A204.1 (cell line): Measurements from ENCODE around the gene PSME1.
"Not testable (repeated sequence)": the region's sequence is repeated elsewhere in the genome, so short reads cannot be mapped to it uniquely, and the experiment has no call there.

Source experiments
- FAIRE-seq: peaks from 2 replicates; lab custom pipeline; 2012; peaks lifted over from hg19 to GRCh38; lab: Jason Lieb, UNC

The PSME1 gene

DNA sequence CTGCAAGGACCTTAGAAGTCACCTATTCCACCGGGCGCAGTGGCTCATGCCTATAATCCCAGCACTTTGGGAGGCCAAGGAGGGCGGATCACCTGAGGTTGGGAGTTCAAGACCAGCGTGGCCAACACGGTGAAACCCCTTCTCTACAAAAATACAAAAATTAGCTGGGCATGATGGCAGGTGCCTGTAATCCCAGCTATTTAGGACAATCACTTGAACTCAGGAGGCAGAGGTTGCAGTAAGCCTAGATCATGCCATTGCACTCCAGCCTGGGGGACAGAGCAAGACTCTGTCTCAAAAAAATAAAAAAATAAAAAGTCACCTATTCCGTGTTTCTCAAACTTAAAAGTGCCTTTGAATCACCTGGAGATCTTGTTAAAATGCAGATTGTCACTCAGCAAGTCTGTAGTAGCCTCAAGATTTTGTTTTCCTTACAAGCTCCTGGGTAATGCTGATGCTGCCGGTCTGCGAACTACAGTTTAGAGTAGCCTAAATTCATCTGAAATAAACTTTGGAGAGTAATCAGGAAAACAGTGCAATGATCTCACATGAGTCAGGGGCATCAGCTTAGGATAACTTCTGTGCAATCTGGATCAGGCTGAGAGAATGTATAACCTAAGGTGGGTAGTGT is 30.3 kb upstream of the PSME1 start:
- FAIRE-seq: not testable (repeated sequence)

DNA sequence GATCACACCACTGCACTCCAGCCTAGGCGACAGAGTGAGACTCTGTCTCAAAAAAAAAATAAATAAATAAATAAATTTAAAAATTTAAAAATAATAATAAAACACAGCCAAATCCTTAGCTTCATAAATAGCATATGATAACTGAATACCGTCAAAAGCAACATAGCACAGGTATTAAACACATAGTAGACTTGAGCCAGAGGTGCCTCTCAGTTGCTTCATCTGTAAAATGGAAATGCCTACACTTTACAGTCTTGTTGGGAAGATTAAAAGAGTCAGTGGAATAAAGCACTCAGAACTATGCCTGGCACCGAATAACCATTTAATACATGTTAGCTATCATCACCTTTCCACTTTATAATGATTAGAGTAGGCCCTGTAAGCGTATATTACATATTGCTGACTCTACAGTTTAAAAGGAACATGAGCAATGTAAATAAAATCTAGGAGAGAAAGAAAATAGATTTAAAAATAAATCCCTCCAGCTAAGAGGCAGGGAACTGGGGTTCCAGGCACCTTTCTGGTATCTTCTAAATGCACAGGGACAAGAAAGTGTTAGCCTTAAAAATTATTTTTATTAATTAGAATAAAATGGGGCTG is 29.2 kb upstream of the PSME1 start:
- no peak for FAIRE-seq

DNA sequence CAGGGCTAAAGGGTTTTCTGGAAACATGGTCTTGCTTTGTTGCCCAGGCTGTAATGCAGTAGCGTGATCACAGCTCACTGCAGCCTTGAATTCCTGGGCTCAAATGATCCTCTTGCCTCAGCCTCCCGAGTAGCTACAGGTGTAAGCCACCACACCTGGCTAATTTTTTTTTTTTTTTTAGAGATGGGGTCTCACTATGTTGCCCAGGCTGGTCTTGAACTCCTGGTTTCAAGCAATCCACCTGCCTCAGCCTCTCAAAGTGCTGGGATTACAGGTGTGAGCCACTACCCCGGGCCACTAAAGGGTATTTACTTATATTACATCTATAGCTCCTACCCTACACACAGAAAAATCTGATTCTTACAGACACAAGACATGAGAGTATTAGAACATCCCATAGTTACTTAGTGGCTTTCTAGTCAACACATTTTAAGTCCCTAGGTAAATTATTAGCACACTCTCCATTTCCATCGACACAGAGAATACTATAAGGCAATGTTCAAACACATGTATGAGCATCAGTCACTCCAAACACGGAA is 27.6 kb upstream of the PSME1 start:
- no peak for FAIRE-seq

DNA sequence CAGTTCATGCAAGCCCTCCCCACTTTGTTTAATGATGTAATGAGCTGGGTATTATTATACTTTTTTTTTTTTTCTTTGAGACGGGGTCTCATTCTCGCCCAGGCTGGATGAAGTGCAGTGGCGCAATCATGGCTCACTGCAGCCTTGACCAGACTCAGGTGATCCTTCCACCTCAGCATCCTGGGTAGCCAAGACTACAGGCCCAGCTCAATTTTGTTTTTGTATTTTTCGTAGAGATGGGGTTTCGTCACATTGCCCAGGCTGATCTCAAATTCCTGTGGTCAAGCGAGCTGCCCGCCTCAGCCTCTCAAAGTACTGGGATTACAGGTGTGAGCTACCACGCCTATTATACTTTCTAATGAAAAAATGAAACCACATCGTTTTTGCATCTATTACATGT is 25.9 kb upstream of the PSME1 start:
- no peak for FAIRE-seq

DNA sequence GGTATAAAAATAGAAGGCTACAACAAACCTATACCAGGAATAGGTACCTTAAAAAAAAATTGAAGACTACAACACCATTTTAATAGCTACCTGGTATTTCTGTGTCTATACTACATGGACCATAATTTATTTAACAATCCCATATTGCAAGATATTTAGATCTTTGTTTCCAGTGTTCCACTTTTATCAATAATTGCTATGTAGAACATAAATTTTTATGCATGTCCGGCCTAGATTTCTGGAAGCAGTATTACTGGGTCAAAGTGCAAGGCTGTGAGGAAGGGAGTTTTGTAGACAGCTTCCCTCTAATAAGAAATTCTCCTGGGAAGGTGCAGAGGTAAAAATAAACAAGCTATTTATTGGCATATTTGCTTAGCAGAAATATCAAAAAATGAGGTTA is 25.5 kb upstream of the PSME1 start:
- no peak for FAIRE-seq

DNA sequence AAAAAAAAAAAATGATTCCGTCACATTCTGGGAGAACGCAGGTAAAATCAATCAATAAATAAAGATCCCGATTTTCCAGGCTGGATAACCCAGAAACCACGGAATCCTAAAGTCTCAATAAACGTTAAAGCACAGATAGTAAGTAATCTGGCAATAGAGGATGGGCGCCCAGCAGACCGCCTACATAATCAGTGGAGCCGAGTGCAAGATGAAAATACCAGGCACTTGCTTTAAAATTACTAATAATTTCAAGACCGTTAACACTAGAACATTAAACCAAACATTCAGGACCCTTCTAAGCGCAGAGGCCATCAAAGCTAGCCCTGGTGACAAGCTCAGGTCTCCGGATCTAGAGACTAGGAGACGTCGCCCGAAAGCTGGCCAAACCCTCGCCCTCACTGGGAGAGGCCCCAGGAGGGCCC is 22.6 kb upstream of the PSME1 start:
- no peak for FAIRE-seq

DNA sequence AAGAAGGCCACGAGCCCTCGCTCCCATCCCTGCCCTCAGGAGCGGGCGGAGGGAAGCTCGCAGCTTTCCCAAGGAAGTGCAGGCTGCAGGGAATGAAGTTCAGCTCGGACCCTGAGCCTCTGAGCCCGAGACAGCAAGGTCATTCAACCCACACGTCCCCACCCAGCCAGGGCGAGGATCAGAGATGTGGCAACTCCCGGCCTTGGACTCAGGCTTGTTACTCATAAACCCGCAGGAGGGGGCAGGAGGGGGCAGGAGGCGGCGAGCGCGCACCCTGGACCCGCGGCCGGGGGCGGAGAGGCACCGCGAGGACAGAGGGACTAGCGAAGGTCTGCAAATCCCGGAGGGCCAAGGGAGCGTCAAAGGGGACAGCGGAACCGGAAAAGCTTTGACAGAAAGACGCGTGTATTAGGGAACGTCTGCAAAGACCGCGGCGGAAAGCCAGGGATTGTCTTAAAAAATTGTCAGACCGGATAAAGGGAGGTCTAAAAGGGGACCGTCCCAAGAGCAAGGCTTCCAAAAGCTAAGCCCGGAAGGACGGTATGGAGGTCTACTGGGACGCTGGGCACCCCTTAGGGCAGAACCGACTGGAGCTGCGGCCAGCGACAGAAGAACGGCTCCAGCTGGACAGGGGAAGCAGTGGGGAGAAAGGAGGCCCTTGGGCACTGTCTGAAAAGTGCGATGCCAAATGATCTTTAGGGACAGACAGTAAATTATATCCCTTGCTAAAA is 22.0 kb upstream of the PSME1 start:
- no peak for FAIRE-seq

DNA sequence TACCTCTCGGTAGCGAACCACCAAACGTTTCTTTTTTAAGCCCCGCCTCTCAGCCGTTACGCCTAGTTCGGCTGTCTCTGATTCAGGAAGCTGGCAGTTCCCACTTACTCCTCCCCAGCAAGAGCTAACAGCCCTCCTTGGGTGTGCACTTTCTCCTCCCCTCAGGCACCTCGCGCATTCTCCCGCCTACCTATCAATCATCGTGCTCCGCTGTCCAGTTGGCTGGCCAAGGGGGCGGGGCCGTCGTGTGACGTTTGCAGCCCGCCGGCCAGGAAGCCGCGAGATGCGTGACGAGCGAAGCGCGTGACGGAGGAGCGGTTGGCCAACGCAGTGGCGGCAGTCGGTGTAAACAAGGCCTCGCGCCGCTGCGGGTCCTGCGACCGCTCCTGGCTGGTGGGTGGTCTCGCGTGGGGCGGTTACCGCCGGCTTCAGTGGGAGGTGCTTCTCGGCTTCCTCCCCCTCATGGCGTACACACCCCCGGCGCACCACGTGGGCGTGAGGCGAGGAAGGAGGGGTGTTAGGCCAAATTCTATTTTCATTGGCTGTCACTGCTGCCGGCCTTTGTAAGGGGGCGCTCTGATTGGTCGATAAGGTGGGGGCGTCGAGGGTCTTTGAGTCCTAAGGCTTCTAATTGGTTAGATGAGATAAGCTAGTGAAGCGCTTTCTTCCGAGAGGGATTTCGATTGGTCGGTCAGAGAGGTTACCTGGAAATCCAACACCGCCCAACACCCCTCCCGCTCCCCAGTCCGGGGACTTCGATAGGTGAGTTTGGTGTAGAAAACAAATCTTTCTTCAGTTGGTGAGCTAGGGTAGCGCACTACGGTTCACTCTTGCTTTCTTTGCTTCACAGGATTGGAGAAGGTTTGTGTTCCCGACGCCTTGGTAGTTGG is 21.2 kb upstream of the PSME1 start, which contains the start of the genes DCAF11 and NRL:
TSS of gene DCAF11 (plus strand) at position 246 of the 890 bp plus-strand sequence. CDS start 818 bp downstream, outside the sequence.
TSS of gene NRL (minus strand) at position 418 of the 890 bp plus-strand sequence. CDS start 32,101 bp downstream, outside the sequence.
- peak; percentile 98 for FAIRE-seq

DNA sequence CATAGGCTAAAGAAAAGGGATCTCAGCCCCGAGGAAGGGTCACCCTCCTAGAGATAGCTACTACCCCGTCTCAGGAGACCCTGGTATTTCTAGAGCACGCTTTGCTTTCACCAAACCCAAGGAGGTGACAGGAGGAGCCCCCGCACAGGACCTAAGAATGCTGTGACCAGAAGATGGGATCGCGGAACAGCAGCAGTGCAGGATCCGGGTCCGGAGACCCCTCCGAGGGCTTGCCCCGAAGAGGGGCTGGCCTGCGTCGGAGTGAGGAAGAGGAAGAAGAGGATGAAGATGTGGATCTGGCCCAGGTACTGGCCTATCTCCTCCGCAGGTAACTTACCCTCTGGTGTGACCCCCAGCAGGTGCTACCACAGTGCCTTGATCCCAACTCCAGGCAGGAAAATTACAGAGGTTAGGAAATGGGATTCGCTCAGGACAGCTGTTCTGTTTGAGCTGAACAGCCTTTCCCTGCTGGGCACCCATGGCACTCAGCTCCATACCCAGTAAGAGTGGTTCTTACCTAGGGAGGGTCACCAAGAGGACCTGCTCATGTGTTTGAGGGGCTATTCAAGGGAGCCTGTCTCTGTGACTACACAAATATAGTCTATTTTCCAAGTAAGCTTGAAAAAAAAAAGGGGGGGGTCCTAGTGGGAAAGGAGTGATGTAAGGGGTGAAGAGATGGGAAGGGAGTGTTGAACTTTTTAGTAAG is 20.4 kb upstream of the PSME1 start:
- no peak for FAIRE-seq

DNA sequence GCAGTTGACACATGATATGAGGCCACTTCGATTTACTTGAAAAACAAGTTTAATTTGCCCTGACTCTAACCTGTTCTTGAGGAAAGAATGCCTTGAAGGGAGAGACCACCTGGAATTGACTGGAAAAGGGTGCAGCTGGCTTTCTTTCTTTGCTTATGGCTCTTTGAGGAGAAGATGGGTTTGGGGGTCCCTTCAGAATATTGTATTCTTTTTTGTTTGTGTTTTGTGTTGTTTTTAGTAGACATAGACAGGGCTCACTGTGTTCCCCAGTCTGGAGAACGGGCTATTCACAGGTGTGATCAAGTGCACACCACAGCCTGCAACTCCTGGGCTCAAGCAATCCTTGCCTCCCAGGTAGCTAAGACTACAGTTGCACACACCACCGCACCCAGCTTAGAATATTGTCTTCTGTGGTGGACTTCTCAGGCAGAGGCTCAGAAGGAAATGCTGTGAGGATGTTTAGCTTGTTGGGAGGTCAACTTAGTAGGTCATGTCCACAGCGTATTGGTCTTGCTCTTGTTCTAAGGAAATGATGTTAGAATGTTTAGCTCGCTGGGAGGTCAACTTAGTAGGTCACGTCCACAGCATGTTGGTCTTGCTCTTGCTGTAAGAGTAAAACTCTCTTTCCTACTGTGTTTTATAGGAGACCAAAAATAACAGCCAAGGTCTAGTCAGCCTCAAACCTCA is 19.7 kb upstream of the PSME1 start:
- FAIRE-seq: no peak

DNA sequence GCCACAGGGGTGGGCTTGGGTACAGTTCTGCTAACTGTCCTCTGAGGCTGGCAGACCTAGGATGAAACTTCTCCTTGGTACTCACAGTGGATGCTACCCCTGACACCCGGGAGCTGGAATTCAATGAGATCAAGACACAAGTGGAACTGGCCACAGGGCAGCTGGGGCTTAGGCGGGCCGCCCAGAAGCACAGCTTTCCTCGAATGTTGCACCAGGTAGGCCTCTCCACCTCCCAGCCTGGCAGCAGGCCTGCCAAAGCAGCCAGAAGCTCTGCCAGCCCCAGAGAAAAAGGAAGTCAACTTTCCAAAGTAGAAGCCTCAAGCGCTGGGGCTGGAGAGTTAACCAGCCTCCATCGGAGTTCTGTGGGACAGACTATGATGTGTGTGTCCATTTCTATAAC is 18.8 kb upstream of the PSME1 start:
- FAIRE-seq: no peak

DNA sequence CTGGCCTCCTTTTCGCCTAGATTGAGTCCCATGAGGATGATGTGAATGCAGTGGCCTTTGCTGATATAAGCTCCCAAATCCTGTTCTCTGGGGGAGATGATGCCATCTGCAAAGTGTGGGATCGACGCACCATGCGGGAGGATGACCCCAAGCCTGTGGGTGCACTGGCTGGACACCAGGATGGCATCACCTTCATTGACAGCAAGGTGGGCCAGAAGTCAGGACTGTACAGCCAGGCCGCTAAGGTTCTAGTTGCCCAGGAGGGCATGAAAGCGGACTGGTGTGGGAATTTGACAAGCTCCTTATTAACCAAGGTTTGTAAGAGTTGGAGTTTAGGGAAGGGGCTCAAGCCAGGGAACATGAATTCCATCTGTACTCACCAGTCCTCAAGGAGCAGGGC is 16.3 kb upstream of the PSME1 start:
- no peak for FAIRE-seq

DNA sequence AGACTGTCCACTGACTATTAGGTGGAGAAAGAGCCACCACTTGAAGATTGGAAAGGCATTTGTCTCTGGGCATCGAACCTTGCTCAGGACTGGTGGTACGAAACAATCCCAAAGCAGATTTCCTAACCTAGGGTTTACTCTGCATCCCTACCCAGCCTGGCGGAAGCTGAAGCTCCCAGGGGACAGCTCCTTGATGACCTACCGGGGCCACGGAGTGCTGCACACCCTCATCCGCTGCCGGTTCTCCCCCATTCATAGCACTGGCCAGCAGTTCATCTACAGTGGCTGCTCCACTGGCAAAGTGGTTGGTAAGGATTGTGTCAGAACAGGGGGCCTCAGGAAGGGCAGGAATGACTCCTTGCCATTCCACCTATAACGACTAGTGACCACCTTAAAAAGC is 14.8 kb upstream of the PSME1 start:
- FAIRE-seq: no peak

DNA sequence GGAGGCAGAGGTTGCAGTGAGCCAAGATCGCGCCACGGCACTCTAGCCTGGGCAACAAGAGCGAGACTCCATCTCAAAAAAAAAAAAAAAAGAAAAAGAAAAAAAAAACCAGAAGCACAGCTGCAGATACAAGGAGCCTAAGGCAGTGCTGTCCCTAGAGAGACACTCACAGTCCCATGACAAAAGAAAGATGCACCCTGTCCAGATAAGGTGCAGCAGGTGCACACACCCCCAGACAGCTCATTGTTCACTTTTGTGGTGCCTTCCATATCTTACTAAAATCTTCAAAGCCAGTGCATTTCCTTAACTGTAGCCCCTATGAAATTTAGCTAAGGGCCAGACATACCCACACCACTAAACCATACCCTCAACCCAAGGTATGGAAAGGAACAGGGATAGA is 13.6 kb upstream of the PSME1 start:
- FAIRE-seq: no peak

DNA sequence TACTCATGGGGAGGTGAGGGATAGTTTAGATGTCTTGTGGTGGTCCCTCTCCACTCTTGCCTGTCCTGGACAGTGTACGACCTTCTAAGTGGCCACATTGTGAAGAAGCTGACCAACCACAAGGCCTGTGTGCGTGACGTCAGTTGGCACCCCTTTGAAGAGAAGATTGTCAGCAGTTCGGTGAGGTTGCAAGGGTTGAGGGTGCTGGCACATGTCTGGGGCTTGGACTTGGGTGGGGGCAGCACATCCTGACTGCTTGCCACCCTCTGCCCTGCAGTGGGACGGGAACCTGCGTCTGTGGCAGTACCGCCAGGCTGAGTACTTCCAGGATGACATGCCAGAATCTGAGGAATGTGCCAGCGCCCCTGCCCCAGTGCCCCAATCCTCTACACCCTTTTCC is 13.1 kb upstream of the PSME1 start:
- FAIRE-seq: no peak

DNA sequence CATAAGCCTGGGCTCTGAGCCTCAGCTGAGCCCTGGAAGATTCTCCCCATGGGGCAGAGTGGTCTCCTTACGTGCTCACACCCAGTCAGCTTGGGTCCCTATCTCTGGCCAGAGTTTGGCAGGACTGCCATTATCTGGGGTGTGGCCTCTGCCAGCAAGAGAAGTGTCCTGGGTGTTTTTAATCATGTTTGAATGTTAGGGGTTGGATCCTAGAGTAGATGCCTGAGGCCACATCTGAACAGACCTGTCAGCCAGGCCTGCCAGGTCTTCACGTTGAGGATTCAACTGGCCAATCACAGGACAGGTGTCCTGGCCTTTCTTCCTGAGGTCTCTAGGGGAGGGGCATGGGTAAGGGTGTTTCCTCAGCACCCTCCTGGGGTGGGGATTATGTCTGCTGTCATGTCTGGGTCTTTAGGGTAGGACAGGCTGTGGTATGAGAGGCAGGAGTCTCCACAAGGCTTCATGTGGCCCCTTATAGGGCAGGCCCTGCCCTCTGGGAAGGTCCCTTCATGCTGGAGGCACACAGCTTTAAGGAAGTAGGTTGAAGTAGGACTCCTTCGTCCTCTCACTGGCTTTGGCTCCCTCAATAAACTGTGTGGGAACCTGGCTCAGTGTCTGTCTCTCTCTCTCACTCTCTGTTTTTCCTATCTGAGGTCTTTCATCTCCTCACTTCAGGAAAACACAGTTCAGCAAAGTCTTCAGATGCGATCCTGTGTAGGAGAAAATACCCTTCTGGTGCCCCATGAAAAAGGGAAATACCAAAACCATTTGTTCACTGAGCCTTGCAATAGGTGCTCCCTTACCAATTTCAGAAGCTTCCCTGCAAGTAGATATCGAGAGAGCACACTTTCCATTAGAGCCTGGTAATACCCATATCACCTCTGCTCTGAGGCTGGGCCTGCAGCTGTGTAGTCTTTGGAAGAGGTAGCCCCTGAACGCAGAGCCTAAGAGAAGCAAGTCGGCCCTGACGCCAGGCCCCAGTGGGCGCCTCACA is 12.3 kb upstream of the PSME1 start:
- no peak for FAIRE-seq

DNA sequence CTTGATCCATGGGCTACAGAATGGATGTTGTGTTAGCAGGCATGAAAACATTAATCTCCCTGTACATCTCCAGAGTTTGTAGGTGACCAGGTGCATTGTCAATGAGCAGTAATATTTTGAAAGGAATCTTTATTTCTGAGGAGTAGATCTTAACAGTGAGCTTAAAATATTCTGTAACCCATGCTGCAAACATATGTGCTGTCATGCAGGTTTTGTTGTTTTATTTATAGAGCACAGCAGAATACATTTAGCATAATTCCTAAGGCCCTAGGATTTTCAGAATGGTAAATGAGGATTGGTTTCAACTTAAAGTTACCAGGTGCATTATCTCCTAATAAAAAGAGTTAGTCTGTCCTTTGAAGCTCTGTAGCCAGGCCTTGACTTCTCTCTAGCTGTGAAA is 9.1 kb upstream of the PSME1 start:
- FAIRE-seq: no peak

DNA sequence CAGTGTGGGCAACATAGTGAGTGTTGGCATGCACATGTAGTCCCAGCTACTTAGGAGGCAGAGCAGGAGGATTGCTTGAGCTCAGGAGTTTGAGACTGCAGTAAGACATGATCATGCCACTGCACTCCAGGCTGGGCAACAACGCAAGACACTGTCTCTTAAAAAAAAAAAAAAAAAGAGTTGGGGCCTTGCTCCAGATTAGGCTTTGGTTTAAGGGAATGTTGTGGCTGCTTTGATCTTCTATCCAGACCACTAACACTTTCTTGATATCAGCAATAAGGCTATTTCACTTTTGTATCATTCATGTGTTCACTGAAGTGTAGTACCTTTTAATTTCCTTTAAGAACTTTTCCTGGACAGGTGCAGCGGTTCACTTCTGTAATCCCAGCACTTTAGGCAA is 8.3 kb upstream of the PSME1 start:
- FAIRE-seq: no peak

DNA sequence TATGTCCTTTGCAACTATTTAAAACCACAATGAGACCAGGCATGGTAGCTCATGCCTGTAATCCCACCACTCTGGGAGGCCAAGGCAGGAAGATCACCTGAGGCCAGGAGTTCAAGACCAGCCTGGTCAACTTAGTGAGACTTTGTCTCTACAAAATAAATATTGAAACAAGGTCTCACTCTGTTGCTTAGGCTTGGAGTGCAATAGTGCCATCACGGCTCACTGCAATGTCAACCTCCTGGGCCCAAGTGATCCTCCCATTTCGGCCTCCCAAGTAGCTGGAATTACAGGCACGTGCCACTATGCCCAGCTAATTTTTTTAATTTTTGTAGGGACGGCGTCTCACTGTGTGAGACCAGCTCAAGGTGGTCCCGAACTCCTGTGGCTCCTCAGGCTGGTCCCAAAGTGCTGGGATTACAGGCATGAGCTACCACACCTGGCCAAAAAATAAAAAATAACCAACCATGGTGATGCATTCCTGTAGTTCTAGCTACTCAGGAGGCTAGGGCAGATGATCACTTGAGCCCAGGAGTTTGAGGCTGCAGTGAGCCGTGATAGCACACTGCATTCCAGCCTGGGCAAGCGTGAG is 6.5 kb upstream of the PSME1 start:
- FAIRE-seq: no peak
